Stomach (tissue), 9 donors: ENCODE results near the gene NXPH3. TPM values are rescaled to one million over a fixed set of nuclear protein-coding genes. Genes with fewer than 3 reads are reported as not detected.

ENCODE experiments used
- DNase-seq, 2 donors: peaks; one replicate each; pipeline versions ENCODE4 v3.0.0 to v3.0.0-alpha.2; 2013 to 2019
- H3K27ac ChIP-seq, 5 donors: fragments of 200-600 bp in 4 of 5; sonication (generic) in 4 of 5; one replicate each; pipeline ENCODE4 v1.5.1; 2013 to 2019; ENCODE audit warnings: mild to moderate bottlenecking in 1 of 5, moderate library complexity in 1 of 5
- H3K27me3 ChIP-seq, 3 donors: fragments of 200-600 bp; sonication (generic); one replicate each; pipeline ENCODE4 v1.5.1; 2017 to 2019; ENCODE audit warnings: mixed run types in 1 of 3
- H3K36me3 ChIP-seq, 4 donors: fragments of 200-600 bp; sonication (generic); 1 replicate in 3 of 4; 2 replicates in 1 of 4; pipeline ENCODE4 v1.5.1; 2016 to 2019
- H3K4me1 ChIP-seq, 4 donors: fragments of 200-600 bp; sonication (generic); one replicate each; pipeline ENCODE4 v1.5.1; 2016 to 2019
- H3K4me3 ChIP-seq, 4 donors: fragments of 200-600 bp; sonication (generic) in 3 of 4; one replicate each; pipeline ENCODE4 v1.5.1; 2016 to 2019; ENCODE audit warnings: mild to moderate bottlenecking in 1 of 4
- H3K9me3 ChIP-seq, 4 donors: fragments of 200-600 bp; sonication (generic); one replicate each; pipeline ENCODE4 v1.5.1; 2016 to 2019
- EP300 ChIP-seq: sonication (generic); formaldehyde crosslinking; IDR thresholded peaks from one replicate; pipeline ENCODE4 v1.6.1; 2017; ENCODE audit warnings: antibody characterized with exemption
- POLR2A ChIP-seq, 4 donors: fragments of 450-650 bp; IDR thresholded peaks; one replicate each; pipeline ENCODE4 v1.6.1; 2016; ENCODE audit warnings: antibody characterized with exemption in 4 of 4, control low read depth in 2 of 4, mild to moderate bottlenecking in 1 of 4, moderate library complexity in 1 of 4
- POLR2AphosphoS5 ChIP-seq, 3 donors: sonication (generic); formaldehyde crosslinking; IDR thresholded peaks; one replicate each; pipeline ENCODE4 v1.6.1; 2016; ENCODE audit warnings: antibody characterized with exemption in 3 of 3
- WGBS, 5 donors: extraction: QIAGEN DNeasy Blood & Tissue Kit in 3 of 5; methylation state at CpG; one replicate each; pipeline versions ENCODE4 v1.1.5 to v1.1.7; 2013 to 2018; 5-methylcytosine and 5-hydroxymethylcytosine counted together
- intact Hi-C: fragments of 100-400 bp; cut with DNase I; formaldehyde crosslinking; loops from one replicate; pipeline ENCODE4 v1.15.1; 2023; ENCODE audit warnings: low total_unique reads
- polyA plus RNA-seq, 3 donors: library from polyadenylated mRNA; stranded (reverse); fragments of 200-250 nt; gene quantifications; one replicate each; pipeline ENCODE4 v1.2.3, GENCODE V29; 2013
- total RNA-seq, 5 donors: library from RNA; depleted of rRNA; stranded (reverse); fragments of >200 nt; gene quantifications; one replicate each; pipeline versions ENCODE4 v1.1.0 to v1.2.3, GENCODE V29; 2014 to 2016
- TF ChIP-seq, protein P1 (sequence below), 7 experiments: fragments of 450-650 bp in 4 of 7; fragments of 200-600 bp in 3 of 7; sonication (generic) in 3 of 7; IDR thresholded peaks; one replicate each; pipeline ENCODE4 v1.5.1; 2016 to 2019; ENCODE audit warnings: antibody characterized with exemption in 7 of 7, control low read depth in 2 of 7, mild to moderate bottlenecking in 1 of 7
- donor health status: healthy with polysubstance abuse.
- donor health status: Bipolar disorder and iron deficiency.
- donor health status: healthy.

Gene NXPH3
- total and polyA plus RNA-seq, 8 donors, result 0.50 to 10.7 (median 1.1) TPM; not detected in 2

DNA sequence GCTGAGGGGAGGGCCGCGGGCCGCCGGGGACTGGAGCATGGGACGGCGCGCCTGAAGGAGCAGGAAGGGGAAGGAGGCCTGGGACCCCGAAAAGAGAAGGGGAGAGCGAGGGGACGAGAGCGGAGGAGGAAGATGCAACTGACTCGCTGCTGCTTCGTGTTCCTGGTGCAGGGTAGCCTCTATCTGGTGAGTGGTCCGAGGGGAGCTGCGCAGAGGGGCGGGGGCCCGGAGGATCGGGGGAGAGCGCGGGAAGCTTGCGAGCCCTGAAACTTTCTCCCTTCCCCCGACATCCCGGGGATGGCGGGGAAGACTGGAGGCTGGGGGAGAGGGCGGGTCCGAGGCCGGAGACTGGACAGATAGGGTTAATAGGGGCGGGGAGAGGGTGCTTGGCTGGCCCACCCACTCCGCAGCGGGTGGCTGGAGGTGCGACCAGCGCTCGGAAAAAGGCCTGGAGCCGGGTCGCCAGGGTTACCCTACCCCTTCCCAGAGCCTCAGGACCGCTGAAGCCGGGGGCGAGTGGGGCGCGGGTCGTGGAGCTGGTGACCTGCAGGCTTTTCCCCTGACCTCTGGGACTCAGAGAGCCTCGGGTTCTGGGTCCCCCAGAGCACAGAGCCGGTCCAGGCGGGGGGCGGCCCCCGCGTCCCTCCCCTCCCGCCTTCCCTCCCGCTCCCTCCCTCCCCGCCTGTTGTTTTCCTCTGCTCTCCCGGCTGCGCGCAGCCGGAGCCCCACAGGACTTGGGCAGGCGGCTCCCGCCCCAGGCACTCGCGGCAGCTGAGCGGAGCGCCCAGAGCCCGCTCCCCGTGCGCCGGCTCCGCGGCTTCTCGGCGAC is 631 bp downstream of the NXPH3 start:
- intact Hi-C loops, result loop anchor here (10.0 kb wide), 2 partner anchors 188 to 278 kb away; partner anchors contain the start of gene FAM117A
- Histone ChIP-seq H3K27me3 (peaks cover 0 to 58% (median 16%) of the 10 kb centered on the region in 3 donors), H3K9me3 (no peaks in the 10 kb centered on the region), H3K27ac (peak overlapping the region in 4 of 5 donors; percentile 61 to 85 (median 74)), H3K36me3 (no peaks in the 10 kb centered on the region), H3K4me3 (peak overlapping the region; percentile 57 to 83 (median 74)), H3K4me1 (peaks cover 19 to 56% (median 38%) of the 10 kb centered on the region in 4 donors)
- WGBS, 5 donors, result 1 to 2% (median 1%) methylated on average over 18 to 68 of the region's 68 CpGs
- peak in 1 of 2 donors; percentile 80 for DNase-seq
- no peak for TF ChIP-seq POLR2AphosphoS5 (IDR thresholded peaks at IDR 0.05)
- TF ChIP-seq EP300, result no peak
- TF ChIP-seq, protein P1, sequence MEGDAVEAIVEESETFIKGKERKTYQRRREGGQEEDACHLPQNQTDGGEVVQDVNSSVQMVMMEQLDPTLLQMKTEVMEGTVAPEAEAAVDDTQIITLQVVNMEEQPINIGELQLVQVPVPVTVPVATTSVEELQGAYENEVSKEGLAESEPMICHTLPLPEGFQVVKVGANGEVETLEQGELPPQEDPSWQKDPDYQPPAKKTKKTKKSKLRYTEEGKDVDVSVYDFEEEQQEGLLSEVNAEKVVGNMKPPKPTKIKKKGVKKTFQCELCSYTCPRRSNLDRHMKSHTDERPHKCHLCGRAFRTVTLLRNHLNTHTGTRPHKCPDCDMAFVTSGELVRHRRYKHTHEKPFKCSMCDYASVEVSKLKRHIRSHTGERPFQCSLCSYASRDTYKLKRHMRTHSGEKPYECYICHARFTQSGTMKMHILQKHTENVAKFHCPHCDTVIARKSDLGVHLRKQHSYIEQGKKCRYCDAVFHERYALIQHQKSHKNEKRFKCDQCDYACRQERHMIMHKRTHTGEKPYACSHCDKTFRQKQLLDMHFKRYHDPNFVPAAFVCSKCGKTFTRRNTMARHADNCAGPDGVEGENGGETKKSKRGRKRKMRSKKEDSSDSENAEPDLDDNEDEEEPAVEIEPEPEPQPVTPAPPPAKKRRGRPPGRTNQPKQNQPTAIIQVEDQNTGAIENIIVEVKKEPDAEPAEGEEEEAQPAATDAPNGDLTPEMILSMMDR (IDR thresholded peaks at IDR 0.05), result no peak
- no peak for TF ChIP-seq POLR2A (IDR thresholded peaks at IDR 0.05)

DNA sequence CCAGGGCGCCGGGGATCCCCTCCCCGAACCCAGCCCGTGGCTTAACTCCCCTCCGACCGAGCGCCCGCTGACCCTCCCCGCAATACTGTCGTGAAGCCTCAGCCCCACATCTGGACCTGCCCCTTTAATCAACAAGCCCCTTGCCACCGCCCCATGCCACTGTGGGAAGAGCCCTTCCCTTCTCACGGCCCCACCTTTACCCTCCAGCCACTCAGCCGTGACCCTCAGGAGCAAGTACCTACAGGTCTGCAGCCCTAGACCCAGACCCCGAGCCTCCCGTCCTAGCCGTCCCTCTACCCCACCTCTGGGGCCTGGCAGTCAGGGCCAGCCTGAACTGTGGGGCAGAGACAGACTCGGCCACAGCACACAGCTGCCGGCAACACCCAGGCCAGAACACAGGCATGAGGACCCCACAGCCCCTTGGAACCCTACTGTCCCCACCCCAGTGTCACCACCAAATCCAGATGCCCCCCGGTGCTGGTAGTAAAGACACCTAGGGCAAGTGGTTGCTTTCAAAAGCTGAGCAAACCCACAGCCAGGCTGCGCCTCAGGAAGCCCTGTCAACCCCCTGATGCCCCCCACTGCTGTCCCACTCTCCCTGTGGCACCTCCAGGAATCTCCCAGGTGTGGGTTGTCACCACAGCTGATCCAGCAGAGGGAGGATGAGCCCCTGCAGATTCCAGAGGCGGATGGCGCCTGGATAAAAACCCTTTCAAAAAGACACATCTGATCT is 1.4 kb downstream of the NXPH3 start:
- intact Hi-C loops, result loop anchor here (10.0 kb wide), 2 partner anchors 188 to 278 kb away; partner anchors contain the start of gene FAM117A
- no peak for DNase-seq
- Histone ChIP-seq H3K4me3 (peak overlapping the region; percentile 57 to 83 (median 74)), H3K36me3 (no peaks in the 10 kb centered on the region), H3K27me3 (peaks cover 0 to 58% (median 16%) of the 10 kb centered on the region in 3 donors), H3K27ac (peak overlapping the region in 4 of 5 donors; percentile 61 to 85 (median 74)), H3K4me1 (peaks cover 19 to 56% (median 37%) of the 10 kb centered on the region in 4 donors), H3K9me3 (no peaks in the 10 kb centered on the region)
- WGBS, 5 donors, result 14 to 25% (median 23%) methylated on average over 18 to 22 of the region's 22 CpGs
- TF ChIP-seq POLR2AphosphoS5 (IDR thresholded peaks at IDR 0.05) (no peak), EP300 (no peak), POLR2A (IDR thresholded peaks at IDR 0.05) (no peak)
- TF ChIP-seq, protein P1 (IDR thresholded peaks at IDR 0.05), result no peak

DNA sequence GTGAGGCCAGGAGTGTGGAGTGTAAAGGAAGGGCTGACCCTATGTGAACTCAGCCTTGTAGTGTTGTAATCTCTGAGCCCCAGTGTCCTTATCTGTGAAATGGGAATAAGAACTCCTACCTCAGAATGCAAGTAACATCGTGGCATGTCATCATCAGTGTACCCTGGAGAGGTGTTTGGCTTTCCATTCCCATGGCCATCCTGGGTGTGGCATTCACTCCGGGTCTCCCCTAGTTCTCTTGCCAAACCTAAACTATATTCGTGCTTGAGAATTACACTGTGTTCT is 1.9 kb downstream of the NXPH3 start:
- Histone ChIP-seq H3K4me1 (peaks cover 19 to 56% (median 37%) of the 10 kb centered on the region in 4 donors), H3K27me3 (peaks cover 0 to 58% (median 16%) of the 10 kb centered on the region in 3 donors), H3K9me3 (no peaks in the 10 kb centered on the region), H3K36me3 (no peaks in the 10 kb centered on the region), H3K4me3 (peak overlapping the region; percentile 57 to 83 (median 74)), H3K27ac (peak overlapping the region in 4 of 5 donors; percentile 61 to 85 (median 74))
- TF ChIP-seq POLR2A (IDR thresholded peaks at IDR 0.05) (no peak), EP300 (no peak), POLR2AphosphoS5 (IDR thresholded peaks at IDR 0.05) (no peak)
- TF ChIP-seq, protein P1 (IDR thresholded peaks at IDR 0.05), result no peak
- WGBS, 5 donors, result 27 to 53% (median 38%) methylated on average over 3 of the region's 3 CpGs
- no peak for DNase-seq
- intact Hi-C loops, result loop anchor here (10.0 kb wide), 2 partner anchors 187 to 277 kb away; partner anchors contain the start of gene FAM117A

DNA sequence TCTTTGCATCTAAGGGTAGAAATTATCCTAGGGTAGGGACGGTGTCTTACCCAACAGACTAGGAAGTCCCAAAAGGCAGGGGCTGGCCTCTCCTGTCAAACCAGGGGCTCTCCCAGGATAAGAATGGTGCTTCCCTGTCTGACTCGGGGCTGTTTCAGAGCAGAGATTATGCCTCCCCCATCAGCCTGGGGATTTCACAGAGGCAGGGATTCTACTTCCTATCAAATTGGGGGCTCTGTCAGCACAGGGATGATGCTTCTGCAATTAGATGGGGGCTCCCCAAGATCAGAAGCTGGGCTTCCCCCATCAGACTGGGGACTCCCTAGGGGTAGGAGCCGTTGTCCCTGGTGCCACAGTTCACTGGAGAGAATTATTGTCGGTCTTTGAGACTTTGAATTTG is 2.3 kb downstream of the NXPH3 start:
- no peaks in the 10 kb centered on the region for H3K36me3 ChIP-seq
- no peak for DNase-seq

More for the DNA sequence above, 2.3 kb downstream of the NXPH3 start:
- H3K27ac ChIP-seq, result peak overlapping the region in 3 of 5 donors; percentile 7 to 85 (median 70)
- intact Hi-C loops, result loop anchor here (10.0 kb wide), 2 partner anchors 187 to 277 kb away; partner anchors contain the start of gene FAM117A
- H3K4me3 ChIP-seq, result no peak overlapping the region
- 48 to 69% (median 59%) methylated on average over 3 to 4 of the region's 4 CpGs for WGBS, 5 donors
- no peak for TF ChIP-seq POLR2AphosphoS5 (IDR thresholded peaks at IDR 0.05)
- TF ChIP-seq EP300, result no peak
- TF ChIP-seq, protein P1 (IDR thresholded peaks at IDR 0.05), result no peak
- TF ChIP-seq POLR2A (IDR thresholded peaks at IDR 0.05), result no peak
- H3K27me3 ChIP-seq, result peaks cover 0 to 55% (median 16%) of the 10 kb centered on the region in 3 donors
- H3K9me3 ChIP-seq, result no peaks in the 10 kb centered on the region
- H3K4me1 ChIP-seq, result peaks cover 19 to 56% (median 37%) of the 10 kb centered on the region in 4 donors
